Astrocyte (in vitro differentiated cells and primary cell): ENCODE data around the gene CEND1. TPM values are rescaled to one million over a fixed set of nuclear protein-coding genes. Genes with fewer than 3 reads are reported as not detected.

Source experiments
- DNase-seq: peaks from one replicate; pipeline ENCODE4 v3.0.0-alpha.2; 2010; ENCODE audit warnings: low read depth
- FAIRE-seq: peaks from 2 replicates; lab custom pipeline; 2011; peaks lifted over from hg19 to GRCh38; lab: Jason Lieb, UNC
- H2AFZ ChIP-seq: 2 replicates; pipeline ENCODE4 v1.6.0; 2012; ENCODE audit warnings: low read depth, low read length, inconsistent platforms
- H3K27ac ChIP-seq: 2 replicates; pipeline ENCODE4 v1.5.1; 2011; ENCODE audit warnings: low read depth, low read length, inconsistent platforms
- H3K27me3 ChIP-seq: 2 replicates; pipeline ENCODE4 v1.6.0; 2011; ENCODE audit warnings: low read length, inconsistent platforms; ENCODE audit not compliant: insufficient read depth
- H3K36me3 ChIP-seq: 2 replicates; pipeline ENCODE4 v1.5.1; 2011; ENCODE audit warnings: low read length, inconsistent platforms; ENCODE audit not compliant: insufficient read depth
- H3K4me1 ChIP-seq: 2 replicates; pipeline ENCODE4 v1.5.1; 2011; ENCODE audit warnings: low read length, inconsistent platforms; ENCODE audit not compliant: insufficient read depth
- H3K4me2 ChIP-seq: 2 replicates; pipeline ENCODE4 v1.6.0; 2012; ENCODE audit warnings: low read length, inconsistent platforms
- H3K4me3 ChIP-seq: 2 replicates; pipeline ENCODE4 v1.5.1; 2011; ENCODE audit warnings: low read depth, mild to moderate bottlenecking, low read length, inconsistent platforms; ENCODE audit not compliant: insufficient read depth
- H3K79me2 ChIP-seq: 2 replicates; pipeline ENCODE4 v1.6.0; 2012; ENCODE audit warnings: mild to moderate bottlenecking, low read length, inconsistent platforms; ENCODE audit not compliant: insufficient read depth
- H3K9ac ChIP-seq: 2 replicates; pipeline ENCODE4 v1.6.0; 2012; ENCODE audit warnings: mild to moderate bottlenecking, low read length, inconsistent platforms
- H3K9me3 ChIP-seq: 2 replicates; pipeline ENCODE4 v1.5.1; 2012; ENCODE audit warnings: low read depth, mild to moderate bottlenecking, low read length, inconsistent platforms; ENCODE audit not compliant: insufficient read depth
- H4K20me1 ChIP-seq: 2 replicates; pipeline ENCODE4 v1.6.0; 2012; ENCODE audit warnings: low read length, inconsistent platforms; ENCODE audit not compliant: insufficient read depth
- H3K27ac Mint-ChIP-seq: one replicate; pipeline ENCODE4 v1.8.0; 2021; ENCODE audit warnings: mild to moderate bottlenecking, mixed read lengths; ENCODE audit not compliant: unreplicated experiment
- H3K27me3 Mint-ChIP-seq: one replicate; pipeline ENCODE4 v1.8.0; 2021; ENCODE audit warnings: low read depth, mixed read lengths; ENCODE audit not compliant: unreplicated experiment
- H3K36me3 Mint-ChIP-seq: one replicate; pipeline ENCODE4 v1.8.0; 2021; ENCODE audit warnings: low read depth, mixed read lengths; ENCODE audit not compliant: unreplicated experiment
- H3K4me1 Mint-ChIP-seq: one replicate; pipeline ENCODE4 v1.8.0; 2021; ENCODE audit warnings: low read depth, mixed read lengths; ENCODE audit not compliant: unreplicated experiment
- H3K4me3 Mint-ChIP-seq: one replicate; pipeline ENCODE4 v1.8.0; 2021; ENCODE audit warnings: mild to moderate bottlenecking, moderate library complexity, mixed read lengths; ENCODE audit not compliant: unreplicated experiment
- H3K9me3 Mint-ChIP-seq: one replicate; pipeline ENCODE4 v1.8.0; 2021; ENCODE audit warnings: mild to moderate bottlenecking, mixed read lengths; ENCODE audit not compliant: unreplicated experiment
- EZH2 ChIP-seq: IDR thresholded peaks from 2 replicates; pipeline ENCODE4 v1.6.1; 2012; ENCODE audit warnings: mild to moderate bottlenecking, low read length, inconsistent platforms; ENCODE audit not compliant: insufficient read depth
- total RNA-seq: library from RNA; stranded (reverse); gene quantifications from 2 replicates; pipeline ENCODE4 v1.2.1, GENCODE V29; 2021
- TF ChIP-seq, protein P1 (sequence below): IDR thresholded peaks from 2 replicates; pipeline ENCODE4 v1.5.1; 2011; ENCODE audit warnings: low read depth, mild to moderate bottlenecking, inconsistent platforms, low read length, moderate library complexity; ENCODE audit not compliant: insufficient read depth

The CEND1 gene
- total RNA-seq, 1 donor from 2014 or later, result 0.59 TPM

DNA sequence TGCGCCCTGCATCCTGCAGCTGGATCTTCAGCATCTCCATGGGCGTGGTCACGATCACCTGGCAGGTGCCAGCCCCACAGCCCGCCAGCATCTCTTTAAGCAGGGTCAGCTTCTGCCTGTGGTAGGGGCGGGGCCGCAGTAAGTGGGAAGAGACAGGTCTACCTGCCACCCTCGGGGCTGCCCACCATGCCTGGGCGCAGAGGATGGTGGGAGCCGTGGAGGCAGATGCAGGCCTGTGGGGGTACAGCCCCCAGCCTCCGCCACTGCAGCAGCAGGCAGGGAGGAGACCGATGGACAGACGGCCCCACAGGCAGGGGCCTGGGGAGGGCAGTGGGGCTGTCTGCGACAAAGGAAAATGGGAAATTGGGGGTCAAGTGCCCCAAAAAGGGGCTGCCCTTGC lies 3.0 kb upstream of the CEND1 start:
- Histone ChIP-seq H3K27me3 (no peaks in the 10 kb centered on the region), H3K27ac (no peak overlapping the region), H3K36me3 (no peaks in the 10 kb centered on the region), H3K4me3 (no peak overlapping the region), H3K9me3 (no peaks in the 10 kb centered on the region), H3K4me2 (no peak overlapping the region), H3K4me1 (peaks cover 12% of the 10 kb centered on the region), H2AFZ (no peak overlapping the region), H3K79me2 (peaks cover 4% of the 10 kb centered on the region), H4K20me1 (peaks cover 46% of the 10 kb centered on the region), H3K9ac (no peak overlapping the region)
- DNase-seq (no peak), FAIRE-seq (no peak)
- Mint-ChIP-seq H3K4me3 (no peak overlapping the region), H3K36me3 (peaks cover 2% of the 10 kb centered on the region), H3K4me1 (no peaks in the 10 kb centered on the region), H3K9me3 (no peaks in the 10 kb centered on the region), H3K27me3 (no peaks in the 10 kb centered on the region), H3K27ac (no peak overlapping the region)
- no peak for TF ChIP-seq EZH2
- TF ChIP-seq, protein P1, sequence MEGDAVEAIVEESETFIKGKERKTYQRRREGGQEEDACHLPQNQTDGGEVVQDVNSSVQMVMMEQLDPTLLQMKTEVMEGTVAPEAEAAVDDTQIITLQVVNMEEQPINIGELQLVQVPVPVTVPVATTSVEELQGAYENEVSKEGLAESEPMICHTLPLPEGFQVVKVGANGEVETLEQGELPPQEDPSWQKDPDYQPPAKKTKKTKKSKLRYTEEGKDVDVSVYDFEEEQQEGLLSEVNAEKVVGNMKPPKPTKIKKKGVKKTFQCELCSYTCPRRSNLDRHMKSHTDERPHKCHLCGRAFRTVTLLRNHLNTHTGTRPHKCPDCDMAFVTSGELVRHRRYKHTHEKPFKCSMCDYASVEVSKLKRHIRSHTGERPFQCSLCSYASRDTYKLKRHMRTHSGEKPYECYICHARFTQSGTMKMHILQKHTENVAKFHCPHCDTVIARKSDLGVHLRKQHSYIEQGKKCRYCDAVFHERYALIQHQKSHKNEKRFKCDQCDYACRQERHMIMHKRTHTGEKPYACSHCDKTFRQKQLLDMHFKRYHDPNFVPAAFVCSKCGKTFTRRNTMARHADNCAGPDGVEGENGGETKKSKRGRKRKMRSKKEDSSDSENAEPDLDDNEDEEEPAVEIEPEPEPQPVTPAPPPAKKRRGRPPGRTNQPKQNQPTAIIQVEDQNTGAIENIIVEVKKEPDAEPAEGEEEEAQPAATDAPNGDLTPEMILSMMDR, result no peak

DNA sequence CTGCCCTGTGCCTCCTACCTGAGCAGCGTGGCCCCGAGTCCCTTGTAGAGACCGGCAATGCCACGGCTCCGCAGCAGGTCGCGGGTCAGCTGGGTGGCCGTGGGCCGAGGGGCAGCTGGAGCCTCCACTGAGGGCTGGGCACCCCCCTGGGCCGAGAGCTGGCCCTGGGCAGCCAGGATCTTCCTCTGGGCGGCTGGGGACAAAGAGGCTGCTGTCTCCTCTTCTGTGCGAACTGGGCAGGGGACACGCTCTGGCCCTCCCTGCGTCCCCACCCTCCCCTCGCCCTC lies 2.6 kb upstream of the CEND1 start:
- FAIRE-seq (no peak), DNase-seq (no peak)
- H3K27ac Mint-ChIP-seq, result no peak overlapping the region
- H3K4me3 ChIP-seq, result no peak overlapping the region
- H3K4me1 Mint-ChIP-seq, result no peaks in the 10 kb centered on the region
- H3K27me3 ChIP-seq, result no peaks in the 10 kb centered on the region
- H3K4me2 ChIP-seq, result no peak overlapping the region
- H3K79me2 ChIP-seq, result peaks cover 4% of the 10 kb centered on the region
- no peaks in the 10 kb centered on the region for H3K9me3 Mint-ChIP-seq
- no peaks in the 10 kb centered on the region for H3K27me3 Mint-ChIP-seq
- peaks cover 2% of the 10 kb centered on the region for H3K36me3 Mint-ChIP-seq
- peaks cover 12% of the 10 kb centered on the region for H3K4me1 ChIP-seq
- no peak for TF ChIP-seq EZH2
- TF ChIP-seq, protein P1, result no peak
- no peak overlapping the region for H2AFZ ChIP-seq
- no peak overlapping the region for H3K9ac ChIP-seq
- H3K36me3 ChIP-seq, result no peaks in the 10 kb centered on the region
- H3K4me3 Mint-ChIP-seq, result no peak overlapping the region
- no peaks in the 10 kb centered on the region for H3K9me3 ChIP-seq
- peaks cover 46% of the 10 kb centered on the region for H4K20me1 ChIP-seq
- no peak overlapping the region for H3K27ac ChIP-seq

DNA sequence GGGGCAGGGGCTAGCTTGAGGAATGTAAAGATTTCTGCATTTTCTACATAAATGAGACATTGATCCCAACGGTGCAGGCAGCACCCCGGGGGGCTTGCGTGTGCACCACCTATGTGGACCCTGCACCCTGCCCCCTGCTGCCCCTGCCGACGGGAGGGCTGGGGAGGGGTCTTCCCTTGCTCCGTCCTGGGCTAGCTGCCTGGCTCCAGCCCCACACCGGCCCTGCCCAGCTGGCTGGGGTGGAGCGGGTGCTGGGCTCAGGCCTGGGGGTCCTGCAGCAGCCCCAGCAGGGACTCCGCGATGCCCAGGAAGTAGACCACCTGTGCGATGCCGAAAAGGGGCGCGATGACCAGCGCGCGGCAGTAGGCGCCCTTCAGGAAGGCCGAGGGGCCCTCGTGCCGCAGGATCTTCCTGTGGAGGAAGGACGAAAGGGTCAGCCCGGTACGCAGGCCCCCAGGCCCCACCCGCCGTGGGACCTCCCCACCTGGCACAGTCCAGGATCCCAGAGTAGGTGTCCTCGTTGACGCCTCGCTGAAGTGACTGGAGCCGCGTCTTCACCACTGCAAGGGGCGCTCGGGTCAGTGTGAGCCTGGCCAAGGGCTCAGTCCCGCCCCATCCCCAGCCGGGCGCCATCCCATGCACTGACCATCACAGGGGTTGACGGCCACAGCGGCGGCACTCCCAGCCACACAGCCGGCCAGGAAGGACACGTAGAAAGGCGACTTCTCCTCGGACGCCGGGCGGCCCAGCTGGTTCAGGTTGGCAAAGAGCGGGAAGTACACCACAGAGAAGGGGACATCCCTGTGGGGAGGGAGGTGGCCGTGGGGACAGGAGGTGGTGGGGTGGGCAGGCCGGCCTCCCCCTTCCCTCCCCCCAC lies 2.0 kb upstream of the CEND1 start:
- peaks cover 44% of the 10 kb centered on the region for H4K20me1 ChIP-seq
- H3K79me2 ChIP-seq, result peaks cover 4% of the 10 kb centered on the region
- Mint-ChIP-seq H3K4me3 (no peak overlapping the region), H3K27ac (no peak overlapping the region), H3K36me3 (peaks cover 2% of the 10 kb centered on the region), H3K27me3 (no peaks in the 10 kb centered on the region), H3K4me1 (no peaks in the 10 kb centered on the region), H3K9me3 (no peaks in the 10 kb centered on the region)
- H3K27me3 ChIP-seq, result no peaks in the 10 kb centered on the region
- DNase-seq, result no peak
- H3K4me1 ChIP-seq, result peaks cover 11% of the 10 kb centered on the region
- H3K4me2 ChIP-seq, result no peak overlapping the region
- H3K36me3 ChIP-seq, result no peaks in the 10 kb centered on the region
- TF ChIP-seq, protein P1, result no peak
- no peak for TF ChIP-seq EZH2
- H3K4me3 ChIP-seq, result no peak overlapping the region
- H3K9me3 ChIP-seq, result no peaks in the 10 kb centered on the region
- no peak for FAIRE-seq
- no peak overlapping the region for H3K27ac ChIP-seq
- no peak overlapping the region for H3K9ac ChIP-seq
- no peak overlapping the region for H2AFZ ChIP-seq
